Progenitor cell of endocrine pancreas (in vitro differentiated cells): ENCODE measurements around the gene H3-3A. TPM values are rescaled to one million over a fixed set of nuclear protein-coding genes. Genes with fewer than 3 reads are reported as not detected.

ENCODE experiments used
- DNase-seq: peaks from one replicate; pipeline ENCODE4 v3.0.0; 2021; ENCODE audit warnings: low spot score; ENCODE audit not compliant: unreplicated experiment
- H3K27ac Mint-ChIP-seq: 2 replicates; pipeline ENCODE4 v1.8.0; 2021; ENCODE audit warnings: mild to moderate bottlenecking, moderate library complexity, mixed read lengths
- H3K27me3 Mint-ChIP-seq: 2 replicates; pipeline ENCODE4 v1.8.0; 2021; ENCODE audit warnings: mixed read lengths
- H3K36me3 Mint-ChIP-seq: 2 replicates; pipeline ENCODE4 v1.8.0; 2022; ENCODE audit warnings: mixed read lengths; ENCODE audit not compliant: insufficient read depth
- H3K4me1 Mint-ChIP-seq: 2 replicates; pipeline ENCODE4 v1.8.0; 2021; ENCODE audit warnings: low read depth, mixed read lengths
- H3K4me3 Mint-ChIP-seq: 2 replicates; pipeline ENCODE4 v1.8.0; 2021; ENCODE audit warnings: low read depth, mild to moderate bottlenecking, moderate library complexity, mixed read lengths
- H3K9me3 Mint-ChIP-seq: 2 replicates; pipeline ENCODE4 v1.8.0; 2021; ENCODE audit warnings: low read depth, mixed read lengths
- CTCF ChIP-seq: fragments of 200-600 bp; sonication (generic); IDR thresholded peaks from one replicate; pipeline ENCODE4 v1.5.0; 2021; ENCODE audit warnings: antibody characterized with exemption, mild to moderate bottlenecking; ENCODE audit not compliant: unreplicated experiment
- total RNA-seq: library from RNA; stranded (reverse); gene quantifications from 2 replicates; pipeline ENCODE4 v1.2.1, GENCODE V29; 2021

The H3-3A gene
- total RNA-seq, 1 donor from 2014 or later, result 1,313 TPM

- Mint-ChIP-seq H3K4me1 (no peaks in the 10 kb centered on the region), H3K36me3 (peaks cover 2% of the 10 kb centered on the region), H3K27me3 (peaks cover 4% of the 10 kb centered on the region), H3K27ac (no peak overlapping the region), H3K9me3 (no peaks in the 10 kb centered on the region), H3K4me3 (no peak overlapping the region)
- no peak for DNase-seq
- no peak for TF ChIP-seq CTCF
Observed at GRCh38 chr1:226044514-226045101, 17.9 kb upstream of the H3-3A start.

GRCh38 chr1:226046240-226046639 is 16.3 kb upstream of the H3-3A start:
- Mint-ChIP-seq H3K36me3 (peaks cover 2% of the 10 kb centered on the region), H3K9me3 (no peaks in the 10 kb centered on the region), H3K27me3 (peaks cover 4% of the 10 kb centered on the region), H3K4me1 (no peaks in the 10 kb centered on the region), H3K4me3 (no peak overlapping the region), H3K27ac (no peak overlapping the region)
- no peak for DNase-seq
- TF ChIP-seq CTCF, result no peak

- H3K27ac Mint-ChIP-seq, result no peak overlapping the region
- no peaks in the 10 kb centered on the region for H3K4me1 Mint-ChIP-seq
- H3K9me3 Mint-ChIP-seq, result no peaks in the 10 kb centered on the region
- no peak overlapping the region for H3K4me3 Mint-ChIP-seq
- H3K27me3 Mint-ChIP-seq, result peaks cover 4% of the 10 kb centered on the region
- no peak for DNase-seq
- no peak for TF ChIP-seq CTCF
- peaks cover 2% of the 10 kb centered on the region for H3K36me3 Mint-ChIP-seq
Observed at GRCh38 chr1:226047495-226047894, 15.0 kb upstream of the H3-3A start.

GRCh38 chr1:226048886-226049285 is 13.6 kb upstream of the H3-3A start:
- H3K27ac Mint-ChIP-seq, result no peak overlapping the region
- H3K4me1 Mint-ChIP-seq, result no peaks in the 10 kb centered on the region

GRCh38 chr1:226050133-226050532 is 12.4 kb upstream of the H3-3A start:
- H3K36me3 Mint-ChIP-seq, result peaks cover 1% of the 10 kb centered on the region
- no peak for TF ChIP-seq CTCF
- H3K4me1 Mint-ChIP-seq, result no peaks in the 10 kb centered on the region
- H3K4me3 Mint-ChIP-seq, result no peak overlapping the region
- no peak overlapping the region for H3K27ac Mint-ChIP-seq
- H3K27me3 Mint-ChIP-seq, result peaks cover 4% of the 10 kb centered on the region
- no peak for DNase-seq
- H3K9me3 Mint-ChIP-seq, result no peaks in the 10 kb centered on the region

More at GRCh38 chr1:226048886-226049285, 13.6 kb upstream of the H3-3A start:
- H3K27me3 Mint-ChIP-seq, result peaks cover 4% of the 10 kb centered on the region
- peaks cover 2% of the 10 kb centered on the region for H3K36me3 Mint-ChIP-seq
- no peak for DNase-seq
- H3K9me3 Mint-ChIP-seq, result no peaks in the 10 kb centered on the region
- TF ChIP-seq CTCF, result no peak
- no peak overlapping the region for H3K4me3 Mint-ChIP-seq
